ENCODE results near the gene GRM7.

Gene GRM7

GRCh38 chr3:7740458-7740857, 879.5 kb downstream of the GRM7 start:
- no peak for DNase-seq

- DNase-seq, result no peak
These were observed 883.9 kb downstream of the GRM7 start for GRCh38 chr3:7744850-7745249.

GRCh38 chr3:7745711-7746110, 884.8 kb downstream of the GRM7 start:
- no peak for DNase-seq

- no peak for DNase-seq
These were observed 889.2 kb downstream of the GRM7 start for GRCh38 chr3:7749931-7750695.

- no peak for DNase-seq
These were observed 891.1 kb downstream of the GRM7 start for GRCh38 chr3:7752005-7752404.

GRCh38 chr3:7754653-7755441, 893.9 kb downstream of the GRM7 start:
- no peak for DNase-seq

- DNase-seq, result no peak
These were observed 898.7 kb downstream of the GRM7 start for GRCh38 chr3:7759630-7760029.

- DNase-seq, result no peak
These were observed 899.8 kb downstream of the GRM7 start for GRCh38 chr3:7760718-7761117.

- DNase-seq, result no peak
These were observed 903.2 kb downstream of the GRM7 start for GRCh38 chr3:7764115-7764514.

- no peak for DNase-seq
These were observed 905.6 kb downstream of the GRM7 start for GRCh38 chr3:7766530-7766929.

- DNase-seq, result no peak
These were observed 918.4 kb downstream of the GRM7 start for GRCh38 chr3:7779331-7779730.

- DNase-seq, result no peak
These were observed 920.5 kb downstream of the GRM7 start for GRCh38 chr3:7781395-7781794.

- no peak for DNase-seq
These were observed 927.2 kb downstream of the GRM7 start for GRCh38 chr3:7787871-7788828.

- no peak for DNase-seq
These were observed 928.0 kb downstream of the GRM7 start for GRCh38 chr3:7788881-7789280.

GRCh38 chr3:7789324-7789723, 928.4 kb downstream of the GRM7 start:
- DNase-seq, result no peak

- no peak for DNase-seq
These were observed 929.2 kb downstream of the GRM7 start for GRCh38 chr3:7790141-7790540.
